K562 (cell line): Measurements from ENCODE around the gene UNC93B1. TPM values are rescaled to one million over a fixed set of nuclear protein-coding genes. Genes with fewer than 3 reads are reported as not detected.

Experiments
- ATAC-seq: fragments of 200-7000 bp; cut with Tn5 transposase; 3 replicates; pipeline ENCODE4 v1.9.1; 2020; ENCODE audit warnings: moderate library complexity
- BruUV-seq: library from RNA; stranded (reverse); fragments of 400-500 nt; replicated peaks from 2 replicates; lab custom pipeline; 2021; lab: Mats Ljungman, UMichigan
- CTCF ChIA-PET: fragments of 300-600 bp; formaldehyde crosslinking; extraction: SDS; loops from one replicate; lab custom pipeline; 2021; ENCODE audit warnings: low intra/inter-chr PET ratio; lab: Yijun Ruan, JAX
- POLR2A ChIA-PET: fragments of 300-600, 350-650 bp; sonication (Branson Sonifier 250); formaldehyde crosslinking; extraction: SDS; loops from one replicate; lab custom pipeline; 2021; ENCODE audit warnings: antibody characterized with exemption, inconsistent platforms; lab: Yijun Ruan, JAX
- DNase-seq, 4 experiments: peaks; one replicate each; pipeline versions ENCODE4 v3.0.0 to v3.0.0-alpha.2; 2011 to 2018; ENCODE audit warnings: low spot score in 3 of 4, mixed read lengths in 3 of 4; ENCODE audit errors: extremely low read depth in 1 of 4
- FAIRE-seq: peaks from 2 replicates; lab custom pipeline; 2011; peaks lifted over from hg19 to GRCh38; lab: Jason Lieb, UNC
- H2AFZ ChIP-seq: 2 replicates; pipeline ENCODE4 v1.6.0; 2011; ENCODE audit warnings: low read depth, low read length, control low read depth, inconsistent platforms
- H3K27ac ChIP-seq: fragments of 200-600 bp; 3 replicates; pipeline ENCODE4 v1.8.0; 2011; ENCODE audit warnings: low read depth, mild to moderate bottlenecking, control low read depth, inconsistent platforms, low read length, moderate library complexity, mixed read lengths; ENCODE audit errors: extremely low read depth
- H3K27me3 ChIP-seq, 2 experiments: fragments of 300-600 bp in 1 of 2; 2 replicates in 1 of 2; 3 replicates in 1 of 2; pipeline versions ENCODE4 v1.6.0 to v1.8.0; 2011; ENCODE audit warnings: inconsistent platforms in 2 of 2, low read length in 2 of 2, mild to moderate bottlenecking in 1 of 2, mixed read lengths in 1 of 2, moderate library complexity in 1 of 2; ENCODE audit not compliant: control insufficient read depth in 2 of 2, insufficient read depth in 2 of 2
- H3K36me3 ChIP-seq: fragments of 300-600 bp; 3 replicates; pipeline ENCODE4 v1.8.0; 2011; ENCODE audit warnings: mild to moderate bottlenecking, low read length, inconsistent platforms; ENCODE audit not compliant: control insufficient read depth, insufficient read depth
- H3K4me1 ChIP-seq, 2 experiments: fragments of 200-600 bp in 1 of 2; replicated peaks in 1 of 2; 2 replicates in 1 of 2; 3 replicates in 1 of 2; pipeline versions ENCODE4 v1.5.1 to v1.8.0; 2011; ENCODE audit warnings: inconsistent platforms in 2 of 2, low read length in 2 of 2, mild to moderate bottlenecking in 1 of 2, mixed read lengths in 1 of 2, moderate library complexity in 1 of 2; ENCODE audit not compliant: control insufficient read depth in 2 of 2, insufficient read depth in 2 of 2
- H3K4me2 ChIP-seq: 2 replicates; pipeline ENCODE4 v1.6.1; 2011; ENCODE audit warnings: low read length, control low read depth, inconsistent platforms, mixed read lengths; ENCODE audit not compliant: insufficient read depth
- H3K4me3 ChIP-seq: fragments of 200-600 bp; sonication (generic), shearing (Covaris generic); 2 replicates; pipeline ENCODE4 v1.5.1; 2016; ENCODE audit warnings: control low read depth, inconsistent platforms
- H3K79me2 ChIP-seq: fragments of 200-600 bp; 3 replicates; pipeline ENCODE4 v1.8.0; 2011; ENCODE audit warnings: low read length, inconsistent platforms; ENCODE audit not compliant: control insufficient read depth, insufficient read depth
- H3K9ac ChIP-seq, 2 experiments: 2 replicates each; pipeline versions ENCODE4 v1.6.0 to v1.6.1; 2011; ENCODE audit warnings: low read depth in 2 of 2, low read length in 2 of 2, control low read depth in 1 of 2, inconsistent platforms in 1 of 2, mild to moderate bottlenecking in 1 of 2, mixed read lengths in 1 of 2; ENCODE audit not compliant: insufficient read depth in 1 of 2
- H3K9me1 ChIP-seq: one replicate; pipeline ENCODE4 v1.6.0; 2011; ENCODE audit warnings: inconsistent platforms, mild to moderate bottlenecking, low read length, moderate library complexity; ENCODE audit not compliant: control insufficient read depth, insufficient read depth
- H3K9me3 ChIP-seq: replicated peaks from 2 replicates; pipeline ENCODE4 v1.5.1; 2011; ENCODE audit warnings: low read depth, low read length, inconsistent platforms; ENCODE audit not compliant: control insufficient read depth, insufficient read depth
- H4K20me1 ChIP-seq: replicated peaks from 2 replicates; pipeline ENCODE4 v1.6.1; 2011; ENCODE audit warnings: low read length, inconsistent platforms, mixed read lengths; ENCODE audit not compliant: control insufficient read depth, insufficient read depth
- ATF3 ChIP-seq, 2 experiments: fragments of 450-650 bp in 1 of 2; sonication (generic) in 1 of 2; formaldehyde crosslinking in 1 of 2; IDR thresholded peaks in 1 of 2; conservative IDR thresholded peaks in 1 of 2; 2 replicates each; pipeline versions ENCODE4 v1.6.1 to v1.8.1; 2016 to 2023; ENCODE audit warnings: mild to moderate bottlenecking in 2 of 2, moderate library complexity in 2 of 2, inconsistent platforms in 1 of 2, missing genetic modification reagents in 1 of 2
- CHAMP1 ChIP-seq: fragments of 450-650 bp; IDR thresholded peaks from 2 replicates; pipeline ENCODE4 v1.6.1; 2016; ENCODE audit warnings: mild to moderate bottlenecking
- DIDO1 ChIP-seq: fragments of 450-650 bp; IDR thresholded peaks from 2 replicates; pipeline ENCODE4 v1.6.1; 2016; ENCODE audit warnings: low read depth, missing biosample characterization, missing genetic modification characterization
- EZH2 ChIP-seq: IDR thresholded peaks from 2 replicates; pipeline ENCODE4 v1.6.1; 2012; ENCODE audit warnings: low read depth, mild to moderate bottlenecking, inconsistent platforms, low read length, borderline replicate concordance
- HDAC2 ChIP-seq: fragments of 450-650 bp; IDR thresholded peaks from 2 replicates; pipeline ENCODE4 v1.6.1; 2016; ENCODE audit warnings: mild to moderate bottlenecking
- KDM1A ChIP-seq, 2 experiments: fragments of 450-650 bp; IDR thresholded peaks; 2 replicates each; pipeline ENCODE4 v1.6.1; 2016; ENCODE audit warnings: mild to moderate bottlenecking in 2 of 2
- NR0B1 ChIP-seq: fragments of 450-650 bp; IDR thresholded peaks from one replicate; pipeline ENCODE4 v1.6.1; 2018; ENCODE audit warnings: mild to moderate bottlenecking, moderate library complexity; ENCODE audit not compliant: partially characterized antibody
- POLR2G ChIP-seq: fragments of 200-400 bp; formaldehyde crosslinking; IDR thresholded peaks from 2 replicates; pipeline ENCODE4 v1.6.1; 2017; ENCODE audit warnings: low read depth, mild to moderate bottlenecking, antibody characterized with exemption, low read length, moderate library complexity
- RBFOX2 ChIP-seq: fragments of 200-400 bp; formaldehyde crosslinking; IDR thresholded peaks from 2 replicates; pipeline ENCODE4 v1.6.1; 2017; ENCODE audit warnings: low read depth, mild to moderate bottlenecking, low read length, moderate library complexity
- RHOXF2B ChIP-seq: fragments of 250-450 bp; sonication (Bioruptor Pico); conservative IDR thresholded peaks from 2 replicates; pipeline ENCODE4 v1.5.1; 2021
- STAG1 ChIP-seq: sonication (generic); formaldehyde crosslinking; IDR thresholded peaks from 2 replicates; pipeline ENCODE4 v1.5.0; 2020; ENCODE audit warnings: missing genetic modification reagents, borderline replicate concordance
- U2AF2 ChIP-seq: fragments of 200-400 bp; formaldehyde crosslinking; optimal IDR thresholded peaks from 2 replicates; pipeline ENCODE3; 2017; ENCODE audit warnings: low read depth, mild to moderate bottlenecking, low read length
- ZBTB7A ChIP-seq: IDR thresholded peaks from 2 replicates; pipeline ENCODE4 v1.6.1; 2011; ENCODE audit warnings: low read depth, mild to moderate bottlenecking, low read length, moderate library complexity, borderline replicate concordance; ENCODE audit not compliant: control insufficient read depth
- ZFP36 ChIP-seq: fragments of 150-350 bp; IDR thresholded peaks from 2 replicates; pipeline ENCODE4 v1.6.1; 2018; ENCODE audit warnings: low read length, low read depth; ENCODE audit not compliant: partially characterized antibody
- ZNF124 ChIP-seq: sonication (generic); formaldehyde crosslinking; IDR thresholded peaks from 2 replicates; pipeline ENCODE4 v1.8.1; 2022; ENCODE audit warnings: missing genetic modification reagents
- ZNF445 ChIP-seq: fragments of 250-450 bp; sonication (Bioruptor Pico); IDR thresholded peaks from 2 replicates; pipeline ENCODE4 v1.4.0; 2020; ENCODE audit warnings: low read depth, mild to moderate bottlenecking, moderate library complexity
- ZNF766 ChIP-seq: fragments of 200-800 bp; sonication (Bioruptor generic); conservative IDR thresholded peaks from 2 replicates; pipeline ENCODE4 v1.6.1; 2016; ENCODE audit warnings: missing genetic modification characterization, missing compliant biosample characterization
- ZZZ3 ChIP-seq: fragments of 450-650 bp; IDR thresholded peaks from 2 replicates; pipeline ENCODE4 v1.6.1; 2016; ENCODE audit warnings: antibody characterized with exemption, mild to moderate bottlenecking, moderate library complexity
- WGBS: fragments of 100-300 bp; shearing (Covaris generic); methylation state at CpG from one replicate; pipeline ENCODE4 v1.1.6; 2016; ENCODE audit warnings: low coverage, mixed read lengths; ENCODE audit not compliant: insufficient coverage; ENCODE audit errors: missing lambda C conversion rate; 5-methylcytosine and 5-hydroxymethylcytosine counted together
- in situ Hi-C: fragments of 300-500 bp; cut with MboI; formaldehyde crosslinking; loops from 4 replicates; pipeline ENCODE4 v1.15.0; 2018; ENCODE audit warnings: inconsistent platforms, mixed read lengths
- intact Hi-C: fragments of 100-400 bp; cut with micrococcal nuclease; formaldehyde crosslinking; loops from 2 replicates; pipeline ENCODE4 v1.14.2; 2022
- polyA plus RNA-seq, 8 experiments: library from polyadenylated mRNA; depleted of rRNA in 4 of 8; stranded (reverse) in 5 of 8; unstranded in 3 of 8; fragments of >200 nt; fragmentation: Nextera tagmentation in 2 of 8; fragmentation: Illumina TruSeq in 1 of 8; extraction: Ambion mirVana in 2 of 8; extraction: Trizol in 1 of 8; gene quantifications; 2 replicates each; pipeline versions ENCODE4 v1.2.1 to v1.2.3, GENCODE V29; 2011 to 2014; ENCODE audit warnings: inconsistent platforms in 1 of 8, missing spikeins in 1 of 8
- total RNA-seq, 7 experiments: library from RNA; depleted of rRNA in 6 of 7; stranded (reverse); fragments of >200 nt in 6 of 7; fragmentation: Illumina TruSeq in 2 of 7; extraction: Trizol in 2 of 7; gene quantifications; 2 replicates each; pipeline versions ENCODE4 v1.2.1 to v1.2.3, GENCODE V29; 2011 to 2021; ENCODE audit warnings: low replicate concordance in 1 of 7

The UNC93B1 gene
- total and polyA plus RNA-seq, 9 of the 15 experiments (the other 6 are each of a cell fraction or from before 2014, with no cell fraction given) = 0.10 to 13.6 (median 6.5) TPM

- Histone ChIP-seq H3K4me1 (peaks cover 22 to 64% of the 10 kb centered on the region in 2 experiments), H2AFZ (no peak overlapping the region), H3K9ac (peak overlapping the region in 1 of 2 experiments; percentile 66; a peak in 2 of 4 replicates), H3K4me3 (no peak overlapping the region), H3K4me2 (no peak overlapping the region), H4K20me1 (peaks cover 3% of the 10 kb centered on the region; the same call in 1 of the 2 replicates), H3K27me3 (no peaks in the 10 kb centered on the region), H3K27ac (no peak overlapping the region), H3K36me3 (no peaks in the 10 kb centered on the region), H3K9me1 (no peaks in the 10 kb centered on the region), H3K79me2 (no peaks in the 10 kb centered on the region), H3K9me3 (no peaks in the 10 kb centered on the region)
- in situ Hi-C loops = no loop called here
- ChIA-PET CTCF (no interaction called here), POLR2A (no interaction called here)
- DNase-seq = no peak
- no TSS peak for BruUV-seq
- intact Hi-C loops = no loop called here
- FAIRE-seq = no peak
- 28% methylated on average over 16 of the region's 16 CpGs for WGBS
- ATAC-seq = no peak
- no peak for TF ChIP-seq ATF3 (IDR thresholded peaks at IDR 0.05)
- TF ChIP-seq ATF3 (CRISPR knock-in tag; conservative IDR thresholded peaks at IDR 0.05) = no peak
- TF ChIP-seq EZH2 = no peak
- TF ChIP-seq ZZZ3 = no peak
- no peak for TF ChIP-seq CHAMP1
- TF ChIP-seq U2AF2 = no peak
- no peak for TF ChIP-seq POLR2G
- no peak for TF ChIP-seq RBFOX2
- no peak for TF ChIP-seq STAG1 (CRISPR knock-in tag)
- no peak for TF ChIP-seq HDAC2
- TF ChIP-seq ZBTB7A = peak; percentile 47; the same call in 1 of the 2 replicates
- TF ChIP-seq DIDO1 (tag) = no peak
- TF ChIP-seq ZNF766 (CRISPR knock-in tag) = no peak
- TF ChIP-seq KDM1A (IDR thresholded peaks at IDR 0.05) = peak in 1 of 2 experiments; percentile 51; a peak in 1 of 4 replicates
- TF ChIP-seq RHOXF2B (CRISPR knock-in tag) = no peak
- TF ChIP-seq NR0B1 = no peak
- no peak for TF ChIP-seq ZNF445
- 0 out of 2 replicates have a peak, but pooled peaks have one; percentile 46 for TF ChIP-seq ZNF124 (CRISPR knock-in tag)
- TF ChIP-seq ZFP36 = peak; percentile 14
Measured at GRCh38 chr11:68012843-68013610, 9.1 kb upstream of the UNC93B1 start.
